NCI-H187 treated with DMSO at 0.1 percent for 48 hours (cell line): ENCODE measurements around the gene MRPS27.
A peak's percentile ranks its signal among the peaks of the same experiment; 100 is the strongest.

Experiments
- DNase-seq: peaks from one replicate; lab custom pipeline; 2025; lab: John Stamatoyannopoulos, UW

Gene MRPS27

DNA sequence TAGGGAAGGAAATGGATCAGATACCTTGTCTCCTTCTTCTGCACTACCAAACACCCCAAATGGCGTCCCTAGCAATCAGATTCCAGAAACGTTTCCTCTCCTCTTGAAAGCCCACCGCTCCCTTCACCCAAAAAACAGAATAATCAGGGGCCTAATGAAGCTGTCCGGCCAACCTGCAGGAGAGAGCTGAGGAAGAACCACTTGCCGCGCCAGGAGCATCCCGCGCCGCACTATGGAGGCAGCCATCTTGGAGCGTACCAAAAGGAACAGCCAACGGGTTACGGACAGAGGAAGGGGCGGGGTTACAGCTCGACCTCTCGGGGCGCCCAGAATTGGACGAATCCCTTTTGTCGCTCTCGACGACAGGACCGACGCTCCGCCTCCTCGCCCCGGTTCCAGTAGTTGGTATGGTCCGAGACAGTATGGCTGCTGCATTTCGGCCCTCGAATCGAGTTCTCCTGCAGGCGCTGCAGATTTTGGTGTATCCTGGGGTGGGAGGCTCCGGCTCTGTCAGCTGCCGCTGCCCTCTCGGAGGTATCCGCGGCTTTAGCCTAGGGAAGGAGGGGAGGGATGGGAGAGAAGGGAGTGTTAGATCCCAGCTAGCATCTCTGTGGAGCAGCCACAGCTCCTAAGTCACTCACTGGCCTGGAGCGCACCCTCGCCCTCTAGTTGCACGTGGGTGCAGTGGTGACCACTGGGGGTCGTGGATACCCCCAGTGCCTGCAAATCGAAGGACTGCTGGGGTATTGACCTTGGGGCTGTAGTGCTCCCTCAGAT, at the start of gene MRPS27, which contains the start of gene PTCD2:
Gene MRPS27 (minus strand): TSS at position 265 of the 777 bp plus-strand sequence. CDS start 19 bp downstream, at position 246.
Gene PTCD2 (plus strand): TSS at position 398 of the 777 bp plus-strand sequence. CDS start 10 bp downstream, at position 408.
- peak; percentile 92 for DNase-seq

DNA sequence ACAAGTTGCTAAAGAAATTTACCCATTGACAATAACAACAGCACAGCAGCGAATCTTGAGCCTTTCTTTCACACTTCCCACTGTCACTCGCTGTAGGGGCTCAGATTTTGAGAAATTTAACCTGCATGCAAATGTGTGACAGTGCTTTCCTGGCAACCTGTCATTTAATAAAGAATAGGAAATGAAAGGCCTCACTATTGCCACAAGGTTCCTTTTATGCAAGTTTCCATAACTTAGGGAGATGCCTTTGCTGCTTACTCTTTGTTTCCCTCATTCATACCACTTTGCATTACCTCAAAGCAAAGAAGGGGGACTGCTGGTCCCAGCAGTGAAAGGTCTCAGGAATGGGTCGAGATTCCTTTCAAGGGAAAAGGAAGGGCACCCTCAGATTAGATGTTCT, 49.7 kb upstream of the MRPS27 start:
- DNase-seq: no peak

DNA sequence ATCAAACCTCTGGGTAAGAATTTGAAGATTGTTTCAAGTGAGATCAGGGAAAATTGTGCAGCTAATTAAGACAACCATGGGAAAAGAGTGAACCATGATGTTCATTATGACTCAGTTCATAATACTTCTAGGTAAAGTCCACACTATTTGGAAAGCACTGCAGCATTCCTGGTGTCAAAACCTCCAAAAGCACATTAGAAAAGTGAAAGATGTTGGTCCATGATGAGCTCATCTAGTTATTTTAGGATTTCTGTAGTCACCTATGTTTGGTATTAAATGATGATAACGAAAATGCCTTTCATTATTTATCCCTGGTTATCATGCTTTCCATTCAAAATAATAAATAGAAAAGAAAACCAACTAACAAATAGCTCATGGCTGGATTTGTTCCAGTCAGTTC, 49.3 kb upstream of the MRPS27 start:
- no peak for DNase-seq

DNA sequence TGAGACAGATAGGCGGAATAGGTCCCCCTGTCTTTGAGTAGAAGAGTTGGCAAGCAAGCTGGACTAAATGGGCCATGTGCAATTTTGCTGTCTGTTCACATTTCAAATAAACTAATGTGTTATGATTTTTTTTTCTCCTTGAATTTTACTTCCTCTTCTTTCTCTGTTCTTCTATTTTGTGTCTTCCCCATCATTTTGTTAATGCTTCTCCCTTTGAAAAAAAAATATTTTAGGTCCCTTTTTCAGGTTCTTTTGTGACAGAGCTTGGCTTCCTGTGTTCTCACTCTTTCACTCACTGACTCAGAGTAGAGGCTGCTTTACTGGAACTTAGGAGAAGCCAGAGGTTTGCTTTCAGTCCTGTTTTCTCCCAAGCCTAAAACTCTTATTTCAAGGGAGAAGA, 48.2 kb upstream of the MRPS27 start:
- no peak for DNase-seq

DNA sequence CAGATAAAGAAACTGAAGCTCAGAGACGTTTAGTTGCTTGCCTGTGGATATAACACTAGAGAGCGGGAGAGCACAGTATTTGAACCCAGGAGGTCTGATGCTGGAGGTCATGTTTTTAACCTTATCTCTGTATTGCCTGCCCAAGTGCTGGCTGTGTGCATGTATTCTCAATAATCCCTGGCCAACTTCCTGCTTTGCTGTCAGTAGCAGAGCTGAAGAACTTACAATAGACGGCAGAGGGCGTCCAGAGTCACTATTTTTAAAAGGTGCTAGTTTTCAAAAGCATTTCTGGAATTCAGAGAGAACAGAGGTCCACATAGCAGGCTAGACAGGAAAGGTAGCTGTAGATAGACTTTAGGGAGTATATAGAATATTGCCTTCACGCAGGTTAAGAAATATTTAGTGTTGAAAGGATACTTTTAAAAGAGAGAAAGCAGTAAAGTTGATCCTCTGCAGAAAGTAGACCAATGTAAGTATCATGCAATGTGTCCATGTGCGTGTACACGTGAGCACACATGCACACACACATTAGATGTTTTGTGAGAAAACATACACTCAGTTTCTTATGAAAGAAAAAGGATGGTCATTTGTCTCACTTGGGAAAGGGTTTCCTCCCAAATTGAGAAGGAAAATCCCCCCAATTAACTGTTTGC, 46.4 kb upstream of the MRPS27 start:
- peak; percentile 48 for DNase-seq

DNA sequence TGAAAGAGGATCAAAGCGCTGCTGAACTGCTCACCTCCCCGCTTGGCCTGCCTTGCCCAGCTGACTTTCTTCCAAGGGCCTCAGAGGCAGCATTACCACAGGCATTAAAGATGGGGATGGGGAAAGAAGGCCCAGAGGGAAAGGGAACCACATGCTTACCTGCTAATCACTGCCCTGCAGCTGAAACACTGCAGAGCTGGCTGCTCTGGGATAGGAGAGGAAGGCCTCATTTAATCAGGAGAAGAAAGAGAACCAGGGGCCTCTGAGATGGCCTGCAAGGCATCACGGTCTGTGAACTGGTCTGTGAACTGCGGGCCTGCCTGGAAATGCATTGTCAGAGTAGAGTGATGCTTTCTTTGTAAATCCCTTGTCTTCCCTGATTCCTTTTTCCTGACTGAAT, 44.9 kb upstream of the MRPS27 start:
- no peak for DNase-seq

DNA sequence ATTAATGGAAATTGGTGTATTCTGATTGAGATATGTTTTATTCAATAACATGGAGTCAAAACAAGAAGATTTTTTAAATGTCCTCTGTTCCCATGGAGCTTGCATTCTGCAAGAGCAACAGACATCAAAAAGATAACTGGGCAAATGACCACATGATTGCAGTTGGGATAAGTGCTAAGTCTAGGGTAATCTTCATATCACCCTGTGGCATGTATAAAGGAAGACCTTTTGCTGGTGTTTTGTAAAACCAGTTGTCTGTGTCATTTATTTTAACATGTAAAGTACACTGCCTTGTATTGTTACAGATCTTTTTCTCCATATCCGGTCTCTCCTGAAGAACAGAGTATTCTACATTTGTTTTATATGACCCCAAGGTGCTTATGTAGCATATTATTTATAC, 44.1 kb upstream of the MRPS27 start:
- DNase-seq: no peak

DNA sequence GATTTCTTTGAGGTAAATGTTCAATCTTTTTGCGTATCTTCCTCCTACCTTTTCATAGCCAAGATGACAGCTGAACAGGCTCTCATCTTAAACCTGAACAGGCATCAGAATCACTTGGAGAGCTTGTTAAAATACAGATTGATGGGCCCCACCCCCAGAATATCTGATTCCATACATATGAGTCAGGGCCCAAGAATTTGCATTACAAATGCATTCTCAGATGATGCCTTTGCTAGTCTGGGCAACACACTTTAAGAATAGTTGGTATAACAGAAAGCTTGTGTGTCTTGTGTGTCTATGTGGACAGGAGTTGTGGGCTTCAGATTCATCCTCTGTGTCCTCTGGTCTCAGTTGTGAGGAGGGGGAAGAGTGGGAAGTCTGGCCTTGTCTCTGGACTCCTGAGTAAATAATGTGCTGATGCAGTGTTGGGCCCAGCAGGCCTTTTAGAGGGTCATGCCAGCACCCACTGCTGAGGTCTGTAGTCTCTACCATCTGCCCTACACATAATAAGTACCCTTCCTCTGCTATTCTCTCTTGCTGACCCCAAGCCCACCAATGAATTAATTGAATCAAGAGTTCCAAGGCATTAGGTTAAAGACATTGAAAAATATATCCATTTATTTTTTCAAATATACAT, 43.2 kb upstream of the MRPS27 start:
- DNase-seq: no peak

DNA sequence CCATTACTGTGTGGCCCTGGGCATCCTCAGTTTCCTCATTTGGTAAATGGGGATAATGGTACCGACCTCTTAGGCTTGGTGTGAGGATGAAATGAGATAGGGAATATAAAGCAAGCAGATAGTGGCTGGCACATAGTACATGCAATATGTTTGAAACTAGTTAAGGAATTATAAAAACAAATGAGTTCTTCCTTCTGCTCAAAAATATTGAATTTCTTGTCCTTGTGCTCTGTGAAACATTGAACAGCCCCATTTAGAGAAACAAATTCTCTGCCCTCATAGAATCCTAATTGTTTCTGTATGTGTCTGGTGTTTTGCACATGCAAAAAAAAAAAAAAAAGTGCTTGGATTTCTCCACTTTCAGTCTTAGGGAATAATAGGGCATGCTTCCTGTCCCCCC, 39.8 kb upstream of the MRPS27 start:
- no peak for DNase-seq

DNA sequence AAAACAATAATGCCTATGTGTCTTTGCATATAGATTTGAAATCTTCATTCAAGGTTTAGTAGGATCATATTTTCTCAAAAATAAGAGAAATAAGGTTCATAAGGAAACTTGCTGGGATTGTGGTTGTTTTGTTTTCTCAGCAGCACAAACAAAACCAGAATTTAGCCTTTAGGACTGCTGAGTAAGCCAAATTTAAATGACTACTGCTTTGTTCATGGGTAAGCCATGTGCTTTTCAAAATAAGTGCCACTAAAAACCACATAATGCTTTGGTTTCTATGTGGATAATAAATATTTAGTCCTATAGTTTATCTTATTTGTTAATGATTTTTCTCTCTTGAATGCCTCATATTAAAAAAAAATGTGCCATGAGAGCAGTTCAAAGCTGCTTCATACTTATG, 38.9 kb upstream of the MRPS27 start:
- no peak for DNase-seq

DNA sequence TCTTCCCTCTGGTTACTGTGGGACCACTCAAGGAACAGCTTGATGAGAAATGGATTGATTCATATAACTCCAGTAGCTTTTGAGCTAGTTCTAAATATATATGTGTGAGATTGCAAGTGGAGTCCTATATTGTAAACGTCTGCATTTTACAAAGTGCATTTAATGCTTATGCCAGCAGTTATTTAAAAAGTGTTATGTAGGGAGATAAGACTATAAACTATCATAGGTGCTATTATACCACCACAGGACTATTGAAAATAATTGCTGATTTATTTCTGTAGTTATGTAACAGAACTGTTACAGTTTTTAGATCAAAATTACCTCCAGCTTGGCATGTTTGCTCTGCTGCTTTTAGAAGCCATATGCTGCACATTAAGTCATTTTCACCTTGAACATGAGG, 36.3 kb upstream of the MRPS27 start:
- DNase-seq: no peak

DNA sequence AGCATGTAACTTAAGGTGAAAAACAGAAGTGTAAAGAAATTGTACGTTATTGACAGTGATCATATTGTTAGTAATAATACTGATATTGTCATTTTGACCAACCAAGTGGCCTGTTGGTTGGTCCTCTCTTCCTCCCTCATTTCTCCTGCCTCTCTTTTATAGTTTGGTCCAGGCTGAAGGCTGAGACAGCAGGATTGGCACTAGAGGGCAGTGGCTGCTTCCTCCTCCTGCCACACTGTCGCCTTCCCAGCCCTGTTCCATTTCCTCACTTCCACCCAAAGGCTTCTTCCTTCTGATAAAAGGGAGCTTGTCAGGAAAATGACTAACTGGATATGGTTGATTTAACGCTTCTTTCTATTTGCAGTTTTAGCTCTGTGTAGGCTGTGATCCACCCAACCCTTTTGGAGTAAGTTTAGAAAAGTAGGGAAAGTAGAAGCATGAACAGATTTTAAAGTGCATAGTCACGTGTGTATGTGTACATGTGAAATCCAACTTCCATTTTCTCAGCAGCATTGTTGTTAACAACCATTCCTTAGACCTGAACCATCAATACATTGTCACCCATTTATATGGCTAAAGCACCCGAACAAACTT, 35.8 kb upstream of the MRPS27 start:
- DNase-seq: no peak

DNA sequence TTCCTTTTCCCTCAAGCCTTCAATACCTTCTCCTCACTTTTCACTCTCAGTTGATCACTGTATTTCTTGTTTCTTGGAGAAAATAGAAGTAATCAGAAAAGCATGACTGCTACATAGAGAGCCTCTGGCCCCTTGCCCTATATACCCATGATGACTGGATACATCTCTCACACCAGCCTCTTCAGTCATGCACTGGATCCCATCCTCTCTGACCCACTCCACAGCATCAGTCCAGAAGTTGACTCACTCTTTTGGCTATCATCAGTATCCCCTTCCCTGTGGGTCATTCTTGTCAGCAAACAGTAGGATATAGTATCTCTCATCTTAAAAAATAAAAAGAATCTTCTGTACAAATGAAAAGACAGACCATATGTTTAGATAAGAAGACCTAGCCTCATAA, 33.0 kb upstream of the MRPS27 start:
- DNase-seq: no peak

DNA sequence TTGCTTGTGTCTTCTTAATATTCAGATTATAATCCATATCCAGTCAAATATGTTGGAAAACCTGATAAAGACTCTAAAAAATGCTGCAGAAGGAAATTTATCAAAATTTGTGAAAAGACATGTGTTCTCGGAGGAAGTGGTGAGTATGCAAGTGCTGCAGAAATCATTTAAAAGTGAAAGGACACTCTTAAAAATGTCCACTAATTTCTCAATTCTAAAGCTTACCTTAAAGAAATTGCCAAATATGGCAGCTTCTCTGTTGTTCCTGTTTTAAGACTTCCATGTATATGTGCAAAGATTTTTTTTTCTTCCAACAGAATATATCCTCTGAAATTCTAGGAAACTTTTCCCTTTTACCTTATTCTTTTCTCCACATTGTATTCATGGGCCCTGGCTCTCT, 32.6 kb upstream of the MRPS27 start:
- no peak for DNase-seq

DNA sequence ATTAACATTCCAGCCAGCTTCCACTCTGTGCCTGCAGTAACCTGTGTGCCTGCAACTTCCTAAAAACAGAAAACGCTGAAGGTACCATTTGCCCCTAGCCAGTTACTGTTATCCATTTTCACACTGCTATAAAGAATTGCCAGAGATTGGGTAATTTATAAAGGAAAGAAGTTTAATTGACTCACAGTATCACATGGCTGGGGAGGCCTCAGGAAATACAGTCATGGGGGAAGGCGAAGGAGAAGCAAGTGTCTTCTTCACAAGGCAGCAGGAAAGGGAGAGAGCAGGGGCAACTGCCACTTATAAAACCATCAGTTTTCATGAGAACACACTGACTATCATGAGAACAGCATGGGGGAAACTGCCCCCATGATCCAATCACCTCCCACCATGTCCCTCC, 31.3 kb upstream of the MRPS27 start:
- no peak for DNase-seq

DNA sequence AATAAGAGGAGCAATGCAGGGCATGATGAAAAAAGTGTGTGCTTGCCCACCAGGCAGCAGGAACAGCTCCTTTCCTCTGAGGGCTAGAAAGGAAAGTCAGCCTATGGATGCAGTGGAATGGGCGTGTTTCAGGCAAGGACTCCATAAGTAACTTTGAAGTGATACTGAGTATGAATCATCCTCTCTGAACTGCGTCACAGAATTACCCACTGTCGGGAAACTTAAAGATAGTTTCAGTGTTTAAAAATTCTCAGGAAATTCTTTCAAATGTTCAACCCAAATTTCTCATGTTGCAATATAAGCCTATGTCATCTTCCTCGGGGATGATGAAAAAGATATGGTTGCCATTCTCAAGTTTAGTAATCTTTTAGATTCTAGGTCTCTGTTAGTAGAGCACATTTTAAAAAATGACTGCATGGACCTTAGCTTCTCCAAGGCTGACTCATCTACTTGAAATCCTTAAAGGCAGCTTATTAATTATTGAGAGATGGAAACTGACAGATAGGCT, 27.8 kb upstream of the MRPS27 start:
- DNase-seq: no peak

DNA sequence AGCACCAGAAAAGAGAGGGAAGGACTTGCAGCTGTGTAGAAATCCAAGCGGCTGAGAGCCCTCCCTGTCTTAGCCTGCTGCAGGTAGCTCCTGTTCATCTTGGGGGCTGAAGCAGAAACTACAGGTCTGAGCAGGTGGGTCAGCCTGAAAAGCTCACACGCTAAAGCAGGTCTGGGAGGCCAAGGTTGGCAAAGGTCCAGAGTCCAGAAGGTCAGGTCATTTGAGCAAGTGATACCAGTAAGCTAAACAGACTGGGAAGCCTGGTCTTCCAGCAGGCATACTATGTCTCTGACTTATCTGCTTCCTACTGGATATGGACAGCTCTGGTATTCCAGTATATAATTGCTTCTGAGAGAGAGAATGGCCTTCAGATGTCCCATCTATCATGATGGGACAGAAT, 26.4 kb upstream of the MRPS27 start:
- DNase-seq: no peak

DNA sequence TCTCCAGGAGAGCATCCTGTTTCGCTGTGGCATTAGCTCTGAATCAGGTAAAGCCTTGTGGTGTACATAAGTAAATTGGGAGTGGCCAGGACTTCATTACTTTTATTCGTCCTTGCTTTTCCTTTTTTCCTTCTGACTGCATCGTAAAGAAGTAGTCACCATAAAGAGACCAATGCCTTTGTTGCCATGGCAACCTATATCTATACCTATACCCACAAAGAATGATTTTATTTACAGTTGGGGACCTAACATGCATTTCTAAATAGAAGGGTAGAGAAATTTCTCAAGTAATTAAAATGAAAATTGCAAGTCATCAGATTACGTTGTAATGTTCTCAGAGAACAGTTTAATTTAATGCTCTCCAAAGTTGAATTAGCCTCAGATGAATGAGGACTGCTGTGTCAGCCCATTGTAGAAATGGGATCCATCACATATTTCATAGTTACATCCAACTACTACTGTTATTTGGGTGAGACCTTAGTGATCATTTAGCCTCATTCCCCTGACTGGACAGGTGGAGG, 18.7 kb upstream of the MRPS27 start:
- DNase-seq: no peak

DNA sequence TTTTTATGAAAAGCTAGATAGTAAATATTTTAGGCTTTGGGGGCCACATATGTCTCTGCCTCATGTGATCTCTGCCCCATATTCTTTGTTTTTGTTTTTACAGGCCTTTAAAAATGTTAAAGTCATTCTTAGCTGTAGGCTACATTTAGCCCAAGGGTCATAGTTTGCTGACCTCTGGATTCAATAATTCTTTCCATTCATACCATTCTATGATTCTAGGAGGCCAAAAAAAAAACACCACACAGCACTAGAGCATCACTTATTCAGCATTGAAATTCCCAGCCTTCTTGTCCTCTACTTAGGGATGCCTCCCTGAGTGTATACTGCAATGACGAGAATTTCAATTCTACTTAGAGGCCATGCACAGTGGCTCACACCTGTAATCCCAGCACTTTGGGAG, 17.1 kb upstream of the MRPS27 start:
- no peak for DNase-seq

DNA sequence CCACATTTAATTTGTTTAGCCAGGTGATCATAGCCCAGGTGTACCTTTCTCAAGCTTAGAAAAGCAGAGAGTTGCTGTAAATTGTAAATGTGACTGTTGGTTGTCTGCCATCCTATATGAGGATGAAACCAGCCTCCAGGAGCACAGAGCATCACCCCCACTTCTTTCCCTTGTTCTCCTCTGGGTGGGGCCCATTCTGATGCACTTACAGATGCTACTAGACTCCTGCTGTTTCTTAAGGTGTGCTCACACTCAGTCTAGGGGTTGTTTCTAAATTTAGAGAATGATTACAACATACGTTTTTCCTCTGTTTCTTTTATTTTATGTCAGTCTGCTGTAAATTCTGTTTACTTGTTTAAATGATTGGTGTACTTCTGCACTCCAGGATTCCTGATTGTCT, 10.7 kb upstream of the MRPS27 start:
- no peak for DNase-seq

DNA sequence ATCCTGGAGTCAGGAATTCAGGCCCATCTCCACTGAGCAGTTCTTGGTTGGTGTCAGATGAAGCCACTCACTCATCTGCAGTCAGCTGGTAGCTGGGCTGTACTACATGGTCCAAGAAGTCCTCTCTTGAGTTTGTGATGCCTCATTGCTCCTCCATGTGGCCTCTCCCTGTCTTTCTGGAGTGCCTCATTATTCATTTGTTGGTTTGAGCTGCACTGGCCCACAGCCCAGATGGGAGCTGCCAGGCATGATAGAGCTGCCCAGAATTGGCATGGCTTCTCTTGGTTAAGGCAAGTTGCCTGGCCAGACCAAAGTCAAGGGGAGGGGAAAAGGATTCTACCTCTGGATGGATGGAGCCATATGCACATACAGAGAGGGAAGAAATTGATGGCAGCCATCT, 8.1 kb upstream of the MRPS27 start:
- DNase-seq: peak; percentile 90

DNA sequence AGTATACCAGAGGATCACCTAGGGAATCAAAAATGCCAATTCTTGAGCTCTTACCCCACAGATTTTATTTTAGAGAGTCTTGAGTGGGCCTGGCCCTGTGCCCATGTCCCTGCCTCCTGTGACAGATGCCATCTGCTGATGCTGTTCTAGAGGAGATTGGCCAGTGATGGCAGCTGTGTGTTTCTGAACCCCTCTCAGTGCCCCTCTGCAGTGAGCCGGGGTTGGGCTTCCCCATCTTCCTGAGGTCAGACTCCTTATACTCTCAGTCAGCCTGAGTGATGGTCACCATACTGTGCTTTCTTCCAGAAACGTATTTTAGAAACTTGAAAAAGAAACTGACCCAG, 6.2 kb upstream of the MRPS27 start:
- no peak for DNase-seq
